Brain pericyte (primary cell): ENCODE data around the gene PNMA3.
"Not testable (repeated sequence)": the region's sequence is repeated elsewhere in the genome, so short reads cannot be mapped to it uniquely, and the experiment has no call there.

Experiments
- DNase-seq: peaks from one replicate; pipeline ENCODE4 v3.0.0-alpha.2; 2012; ENCODE audit warnings: low read depth, low spot score

Gene PNMA3

DNA sequence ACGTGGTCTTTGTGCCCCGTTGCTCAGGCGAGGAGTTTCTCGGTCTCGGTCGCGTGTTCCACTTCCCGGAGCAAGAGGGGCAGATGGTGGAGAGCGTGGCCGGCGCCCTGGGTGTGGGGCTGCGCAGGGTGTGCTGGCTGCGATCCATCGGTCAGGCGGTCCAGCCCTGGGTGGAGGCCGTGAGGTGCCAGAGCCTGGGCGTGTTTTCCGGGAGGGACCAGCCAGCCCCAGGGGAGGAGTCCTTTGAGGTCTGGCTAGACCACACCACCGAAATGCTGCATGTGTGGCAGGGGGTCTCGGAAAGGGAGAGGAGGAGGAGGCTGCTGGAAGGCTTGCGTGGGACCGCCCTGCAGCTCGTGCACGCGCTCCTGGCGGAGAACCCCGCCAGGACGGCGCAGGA lies 17.1 kb downstream of the PNMA3 start:
- not testable (repeated sequence) for DNase-seq

DNA sequence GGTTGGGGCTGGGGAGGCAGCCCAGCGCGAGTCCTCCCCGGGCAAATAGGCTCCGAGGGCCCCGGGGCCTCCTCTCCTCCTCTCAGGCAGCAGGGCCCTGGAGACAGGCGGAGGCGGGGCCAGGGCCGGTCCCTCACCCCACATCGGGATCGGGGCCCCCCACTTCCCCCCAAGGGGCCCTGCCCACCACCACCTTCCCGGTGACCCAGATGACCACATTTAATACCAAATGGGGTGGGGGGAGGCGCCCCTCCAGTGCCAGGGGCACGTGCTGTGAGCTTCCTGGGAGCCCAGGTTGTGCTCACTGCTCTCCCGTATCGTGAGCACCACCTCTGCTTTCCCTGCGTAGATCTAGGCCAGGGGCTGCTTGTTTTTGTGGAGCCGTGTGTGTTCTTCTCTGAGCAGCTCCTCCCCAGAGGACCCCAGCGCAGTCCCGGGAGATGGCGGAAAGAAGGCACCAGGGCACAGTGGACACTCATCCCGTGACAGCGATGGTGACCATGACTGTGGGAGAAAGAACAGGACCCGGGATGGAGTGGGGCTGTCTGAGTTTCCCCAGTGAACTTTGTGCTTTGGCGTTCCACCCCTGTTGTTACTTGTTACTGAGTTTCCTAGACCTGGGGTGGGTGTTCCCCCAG lies 18.1 kb downstream of the PNMA3 start:
- DNase-seq, result no peak

DNA sequence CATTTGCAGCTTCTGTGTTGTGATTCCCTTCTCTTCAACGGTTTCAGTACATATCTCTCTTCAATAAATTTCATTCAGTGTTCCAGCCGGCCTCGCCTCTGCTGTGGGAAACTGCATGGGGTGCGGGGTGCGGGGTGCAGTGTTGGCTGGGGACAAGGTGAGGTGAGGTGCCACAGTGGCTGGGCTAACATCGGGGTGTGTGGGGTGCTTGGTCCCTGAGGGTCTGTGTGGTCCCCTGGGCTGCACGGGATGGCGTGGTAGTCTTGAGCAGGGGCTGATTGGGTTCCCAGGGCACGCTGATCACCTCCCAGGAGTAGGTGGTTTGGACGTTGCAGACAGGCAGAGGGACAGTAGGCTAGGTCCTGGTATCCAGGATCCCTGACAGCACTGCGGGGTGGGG lies 18.7 kb downstream of the PNMA3 start:
- no peak for DNase-seq

DNA sequence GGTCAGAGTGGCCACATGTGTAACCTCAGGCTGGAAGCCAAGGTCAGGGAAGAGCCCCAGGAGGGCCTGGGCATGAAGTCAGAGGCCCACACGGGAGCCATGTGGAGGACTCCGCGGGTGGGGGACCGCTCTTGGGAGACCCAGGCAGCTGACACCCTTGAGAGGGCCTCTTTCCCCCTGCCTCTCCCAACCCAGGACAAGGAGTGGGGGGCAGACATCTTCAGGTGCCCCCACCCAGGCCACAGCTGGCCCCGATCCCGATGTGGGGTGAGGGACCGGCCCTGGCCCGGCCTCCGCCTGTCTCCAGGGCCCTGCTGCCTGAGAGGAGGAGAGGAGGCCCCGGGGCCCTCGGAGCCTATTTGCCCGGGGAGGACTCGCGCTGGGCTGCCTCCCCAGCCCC lies 19.1 kb downstream of the PNMA3 start:
- no peak for DNase-seq

DNA sequence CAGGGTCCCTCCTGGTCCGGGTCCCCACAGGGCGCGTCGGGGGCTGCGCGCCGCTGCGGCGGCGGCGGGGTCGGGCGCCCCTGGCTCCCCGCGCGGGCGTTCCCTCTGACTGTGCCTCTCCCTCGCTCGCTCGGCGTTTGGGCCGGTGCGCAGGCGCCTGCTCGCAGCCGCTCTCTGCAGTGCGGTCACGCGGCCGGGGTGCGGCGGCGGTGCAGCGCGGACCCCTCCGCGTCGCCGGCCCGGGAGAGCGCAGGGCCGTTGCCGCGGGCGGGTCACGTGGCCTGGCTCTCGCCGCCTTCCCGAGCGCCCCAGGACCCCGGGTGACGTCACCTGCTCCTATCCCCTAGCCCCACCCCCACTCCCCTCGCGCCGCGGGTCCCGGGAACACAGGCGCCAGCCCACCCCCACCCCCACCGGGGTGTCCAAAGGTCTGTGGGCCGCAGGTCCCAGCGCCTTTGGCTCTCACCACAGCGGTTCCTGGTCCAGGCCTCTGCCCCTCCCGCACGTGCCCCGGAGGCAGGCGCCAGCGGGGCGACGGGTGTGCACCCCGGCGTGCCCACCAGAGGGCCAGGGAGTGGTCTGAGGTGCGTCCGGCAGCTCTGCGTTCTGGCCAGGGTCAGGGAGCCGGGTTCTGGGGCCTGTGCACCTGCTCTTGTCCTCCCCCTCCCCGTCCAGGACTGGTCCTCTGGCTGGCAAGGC lies 21.3 kb downstream of the PNMA3 start:
- not testable (repeated sequence) for DNase-seq

DNA sequence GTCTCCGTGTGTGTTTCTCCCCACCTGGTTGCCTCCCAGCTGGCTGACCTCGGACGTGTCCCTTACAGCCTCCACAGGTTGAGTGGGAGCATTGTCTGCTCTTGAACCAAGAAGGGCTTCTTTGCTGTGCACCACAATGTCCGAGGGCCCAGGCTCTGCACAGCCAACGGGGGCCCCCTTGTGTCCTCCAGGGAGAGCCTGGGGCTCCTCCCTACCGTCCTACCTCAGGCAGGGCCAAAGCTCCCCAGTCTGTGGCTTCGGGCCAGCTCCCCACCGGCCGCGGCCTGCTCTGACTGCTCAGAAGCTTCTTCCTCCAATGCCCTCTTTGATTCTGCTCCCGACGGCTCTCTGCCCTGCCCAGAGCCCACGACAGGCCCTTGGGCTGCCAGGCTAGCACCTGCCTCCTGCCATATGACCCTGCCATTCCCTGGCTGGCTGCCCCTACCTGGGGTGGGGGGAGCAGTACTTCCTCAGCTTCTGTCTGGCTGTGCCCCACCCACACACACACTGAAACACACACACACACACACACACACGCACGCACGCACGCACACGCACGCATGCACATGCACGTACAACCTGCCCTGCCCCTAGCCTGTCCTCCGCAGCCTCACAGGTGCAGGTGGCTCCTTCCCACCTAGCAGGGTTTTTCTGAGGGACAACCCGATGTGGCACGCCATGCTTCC lies 27.1 kb downstream of the PNMA3 start:
- DNase-seq, result not testable (repeated sequence)

DNA sequence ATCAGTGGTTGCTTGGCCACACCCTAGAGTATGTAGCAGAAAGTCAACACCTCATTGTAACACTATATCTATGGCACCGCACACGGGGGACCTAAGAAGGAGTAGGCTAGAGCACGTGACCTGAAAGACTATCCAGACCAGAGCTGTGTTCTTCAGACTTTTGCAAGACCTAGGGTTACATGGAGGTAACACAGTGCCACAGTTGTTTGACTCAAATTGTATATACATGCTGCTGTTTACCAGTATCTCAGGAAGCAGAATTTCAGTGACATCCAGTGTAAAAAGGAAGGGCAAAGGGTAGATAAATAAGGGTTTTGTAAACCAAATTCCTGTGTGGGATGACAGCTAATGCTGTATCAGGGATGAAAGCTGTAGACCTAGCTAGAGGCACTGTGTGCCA lies 46.1 kb downstream of the PNMA3 start:
- no peak for DNase-seq

DNA sequence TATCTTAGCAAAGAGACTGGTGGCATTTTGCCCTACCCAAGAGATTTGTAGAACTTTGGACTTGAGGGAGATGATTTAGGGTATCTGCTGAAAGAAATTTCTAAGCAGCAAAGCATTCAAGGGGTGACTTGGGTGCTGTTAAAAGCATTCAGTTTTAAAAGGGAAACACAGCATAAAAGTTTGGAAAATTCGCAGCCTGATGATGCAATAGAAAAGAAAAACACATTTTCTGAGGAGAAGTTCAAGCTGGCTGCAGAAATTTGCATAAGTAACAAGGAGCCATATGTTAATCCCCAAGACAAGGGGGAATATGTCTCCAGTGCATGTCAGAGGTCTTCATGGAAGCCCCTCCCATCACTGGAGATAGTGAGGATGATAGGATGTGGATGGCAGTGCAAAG lies 48.7 kb downstream of the PNMA3 start:
- not testable (repeated sequence) for DNase-seq

DNA sequence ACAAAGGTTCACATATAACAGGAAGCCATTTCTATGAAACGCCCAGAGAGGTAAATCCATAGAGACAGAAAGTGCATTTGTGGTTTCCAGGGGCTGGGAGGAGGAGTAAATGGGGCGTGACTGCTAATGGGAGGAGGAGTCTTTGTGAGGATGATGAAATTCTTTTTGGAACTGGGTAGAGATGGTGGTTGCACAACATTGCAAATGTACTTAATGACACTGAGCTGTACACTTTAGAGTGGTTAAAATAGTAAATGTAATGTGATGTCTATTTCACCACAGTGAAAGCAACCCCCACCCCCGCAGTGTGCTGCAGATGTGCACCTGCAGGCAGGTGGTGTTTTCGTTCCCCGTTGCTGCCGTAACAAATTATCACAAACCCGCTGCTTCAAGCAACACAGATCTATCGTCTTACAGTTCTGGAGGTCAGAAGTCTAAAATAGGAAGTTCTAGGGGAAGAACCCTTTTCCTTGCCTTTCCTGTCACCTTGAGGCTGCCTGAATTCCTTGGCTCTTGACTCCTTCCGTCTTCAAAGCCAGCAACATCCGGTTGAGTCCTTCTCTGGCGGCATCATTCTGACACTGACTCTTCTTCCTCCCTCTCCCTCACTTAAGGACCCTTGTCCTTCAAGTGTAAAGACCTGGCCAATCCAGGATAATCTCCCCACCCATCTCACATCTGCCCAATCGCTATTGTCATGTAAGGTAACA lies 50.0 kb downstream of the PNMA3 start:
- DNase-seq, result not testable (repeated sequence)
